Activated T-helper 1 cell treated with anti-CD3 and anti-CD28 coated beads, Interleukin-12 subunit alpha, Interleukin-12 subunit beta, Interleukin-2, Interleukin-4 antibody, amounts not matched to agents 30 ng/mL and 10 ng/mL and 1 ng/mL, durations not matched to agents 14 hours and 24 hours and 36 hours (primary cell): ENCODE results near the gene PIAS4. TPM values are rescaled to one million over a fixed set of nuclear protein-coding genes. Genes with fewer than 3 reads are reported as not detected.

Experiments
- DNase-seq: peaks from one replicate; pipeline ENCODE4 v3.0.0; 2021; ENCODE audit warnings: low spot score
- H3K27ac Mint-ChIP-seq: one replicate; pipeline ENCODE4 v1.8.0; 2021; ENCODE audit warnings: mild to moderate bottlenecking, mixed read lengths
- H3K27me3 Mint-ChIP-seq: one replicate; pipeline ENCODE4 v1.8.0; 2022; ENCODE audit warnings: mild to moderate bottlenecking, moderate library complexity, mixed read lengths; ENCODE audit not compliant: insufficient read depth
- H3K36me3 Mint-ChIP-seq: one replicate; pipeline ENCODE4 v1.8.0; 2021; ENCODE audit warnings: low read depth, mixed read lengths
- H3K4me1 Mint-ChIP-seq: one replicate; pipeline ENCODE4 v1.8.0; 2021; ENCODE audit warnings: low read depth, mixed read lengths
- H3K4me3 Mint-ChIP-seq: one replicate; pipeline ENCODE4 v1.8.0; 2021; ENCODE audit warnings: mild to moderate bottlenecking, moderate library complexity, mixed read lengths
- H3K9me3 Mint-ChIP-seq: one replicate; pipeline ENCODE4 v1.8.0; 2021; ENCODE audit warnings: mixed read lengths
- intact Hi-C: fragments of 100-400 bp; cut with micrococcal nuclease; formaldehyde crosslinking; loops from one replicate; pipeline ENCODE4 v1.15.1; 2024
- total RNA-seq: library from RNA; stranded (reverse); gene quantifications from 2 replicates; pipeline ENCODE4 v1.2.3, GENCODE V29; 2022

The PIAS4 gene
- total RNA-seq, 1 donor from 2014 or later = 41.0 TPM

DNA sequence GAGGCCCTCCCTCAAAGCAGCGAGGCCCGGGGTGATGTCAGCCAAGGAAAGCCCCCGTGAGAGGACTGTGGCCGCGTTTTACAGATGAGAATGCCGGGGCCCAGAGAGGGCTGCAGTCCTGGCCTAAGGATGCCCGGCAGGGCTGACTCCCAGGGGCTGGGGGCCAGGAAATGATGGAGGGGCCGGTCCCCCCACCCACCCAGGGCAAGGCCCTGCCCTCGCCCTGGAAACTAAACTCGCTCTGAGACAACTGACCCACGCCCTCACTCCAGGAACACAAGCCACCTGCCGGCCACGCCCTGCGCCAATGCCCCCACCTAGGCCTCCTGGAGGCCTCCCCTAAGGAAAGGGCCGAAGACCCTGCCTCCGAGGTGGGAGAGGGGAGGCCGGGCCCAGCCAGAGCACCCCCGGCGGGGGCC lies 51.9 kb downstream of the PIAS4 start:
- no peak overlapping the region for H3K27ac Mint-ChIP-seq
- no peaks in the 10 kb centered on the region for H3K4me1 Mint-ChIP-seq
- no peaks in the 10 kb centered on the region for H3K27me3 Mint-ChIP-seq
- intact Hi-C loops = no loop called here
- no peaks in the 10 kb centered on the region for H3K9me3 Mint-ChIP-seq
- no peak for DNase-seq
- H3K36me3 Mint-ChIP-seq = peaks cover 15% of the 10 kb centered on the region
- no peak overlapping the region for H3K4me3 Mint-ChIP-seq

GRCh38 chr19:4059891-4060620 lies 52.5 kb downstream of the PIAS4 start:
- H3K9me3 Mint-ChIP-seq = no peaks in the 10 kb centered on the region
- no peaks in the 10 kb centered on the region for H3K4me1 Mint-ChIP-seq
- peak overlapping the region; percentile 19 for H3K4me3 Mint-ChIP-seq
- H3K36me3 Mint-ChIP-seq = peaks cover 15% of the 10 kb centered on the region
- intact Hi-C loops = no loop called here
- DNase-seq = no peak
- no peaks in the 10 kb centered on the region for H3K27me3 Mint-ChIP-seq
- H3K27ac Mint-ChIP-seq = peak overlapping the region; percentile 44

GRCh38 chr19:4060621-4061177 lies 53.2 kb downstream of the PIAS4 start:
- no peaks in the 10 kb centered on the region for H3K27me3 Mint-ChIP-seq
- H3K36me3 Mint-ChIP-seq = peaks cover 14% of the 10 kb centered on the region
- H3K9me3 Mint-ChIP-seq = no peaks in the 10 kb centered on the region
- no peak for DNase-seq
- H3K27ac Mint-ChIP-seq = no peak overlapping the region
- intact Hi-C loops = no loop called here
- H3K4me3 Mint-ChIP-seq = no peak overlapping the region
- no peaks in the 10 kb centered on the region for H3K4me1 Mint-ChIP-seq

DNA sequence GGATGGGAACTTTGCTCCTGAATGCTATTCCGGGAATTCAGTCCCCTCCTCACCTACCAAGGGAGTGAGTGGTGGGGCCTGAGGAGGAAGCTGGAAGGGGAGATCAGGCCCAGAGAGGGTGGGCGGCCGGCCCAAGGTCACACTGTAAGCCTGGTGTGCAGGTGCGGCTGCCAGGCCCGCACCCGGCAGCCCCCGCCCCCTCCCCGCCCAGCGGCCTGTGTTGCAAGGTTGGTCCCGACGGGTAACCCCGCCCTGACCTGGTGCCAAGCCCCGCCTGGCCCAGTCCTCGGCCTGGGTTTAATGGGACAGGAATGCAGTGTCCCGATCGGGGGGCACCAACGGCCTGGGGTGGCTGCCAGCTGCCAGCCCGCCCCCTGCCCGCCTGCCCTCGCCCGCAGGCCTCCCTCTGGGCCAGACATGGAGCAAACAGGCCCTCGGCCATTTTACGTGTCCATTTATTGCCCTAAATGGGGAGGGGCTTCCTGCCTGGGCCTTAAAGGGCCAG lies 53.7 kb downstream of the PIAS4 start:
- intact Hi-C loops = no loop called here
- no peaks in the 10 kb centered on the region for H3K27me3 Mint-ChIP-seq
- H3K9me3 Mint-ChIP-seq = no peaks in the 10 kb centered on the region
- no peak overlapping the region for H3K4me3 Mint-ChIP-seq
- DNase-seq = no peak
- no peak overlapping the region for H3K27ac Mint-ChIP-seq
- H3K36me3 Mint-ChIP-seq = peaks cover 9% of the 10 kb centered on the region
- H3K4me1 Mint-ChIP-seq = no peaks in the 10 kb centered on the region

DNA sequence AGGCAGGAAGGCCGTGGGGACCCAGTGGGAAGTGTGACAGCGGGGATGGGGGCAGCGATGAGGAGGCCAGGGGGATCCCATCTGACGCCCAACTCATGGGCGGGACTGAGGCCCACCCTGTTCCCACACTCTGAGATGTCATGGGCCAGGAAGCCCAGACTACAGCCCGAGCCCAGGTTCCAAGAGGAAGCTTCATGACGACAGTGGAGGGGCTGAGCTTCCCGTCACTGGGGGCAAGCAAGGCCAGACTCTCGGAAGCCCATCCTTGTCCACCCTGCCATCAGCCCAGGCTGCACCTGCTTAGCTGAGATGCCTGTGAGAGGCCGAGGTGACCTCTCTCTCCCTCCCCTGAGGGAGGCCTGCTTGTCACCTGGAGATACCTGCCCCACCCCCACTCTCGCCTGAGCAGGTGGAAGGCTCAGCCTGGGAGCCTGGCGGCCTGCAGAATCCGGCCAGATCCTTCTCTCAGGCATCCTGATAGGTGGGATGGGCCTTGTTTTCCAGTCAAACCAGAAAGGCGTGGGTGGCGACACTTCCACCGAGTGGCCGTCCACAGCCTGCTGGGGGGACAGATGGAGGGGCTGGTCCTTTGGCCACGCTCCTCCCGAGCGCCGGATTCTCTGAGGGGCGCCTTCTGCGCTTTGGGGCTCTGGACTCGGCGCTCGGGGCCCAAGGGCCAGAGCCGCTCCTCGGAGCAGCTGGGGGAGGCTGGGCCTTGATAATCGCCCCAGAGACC lies 54.3 kb downstream of the PIAS4 start:
- peak overlapping the region; percentile 11 for H3K4me3 Mint-ChIP-seq
- H3K27me3 Mint-ChIP-seq = no peaks in the 10 kb centered on the region
- intact Hi-C loops = no loop called here
- H3K4me1 Mint-ChIP-seq = no peaks in the 10 kb centered on the region
- H3K27ac Mint-ChIP-seq = no peak overlapping the region
- no peak for DNase-seq
- H3K36me3 Mint-ChIP-seq = peaks cover 9% of the 10 kb centered on the region
- H3K9me3 Mint-ChIP-seq = no peaks in the 10 kb centered on the region

DNA sequence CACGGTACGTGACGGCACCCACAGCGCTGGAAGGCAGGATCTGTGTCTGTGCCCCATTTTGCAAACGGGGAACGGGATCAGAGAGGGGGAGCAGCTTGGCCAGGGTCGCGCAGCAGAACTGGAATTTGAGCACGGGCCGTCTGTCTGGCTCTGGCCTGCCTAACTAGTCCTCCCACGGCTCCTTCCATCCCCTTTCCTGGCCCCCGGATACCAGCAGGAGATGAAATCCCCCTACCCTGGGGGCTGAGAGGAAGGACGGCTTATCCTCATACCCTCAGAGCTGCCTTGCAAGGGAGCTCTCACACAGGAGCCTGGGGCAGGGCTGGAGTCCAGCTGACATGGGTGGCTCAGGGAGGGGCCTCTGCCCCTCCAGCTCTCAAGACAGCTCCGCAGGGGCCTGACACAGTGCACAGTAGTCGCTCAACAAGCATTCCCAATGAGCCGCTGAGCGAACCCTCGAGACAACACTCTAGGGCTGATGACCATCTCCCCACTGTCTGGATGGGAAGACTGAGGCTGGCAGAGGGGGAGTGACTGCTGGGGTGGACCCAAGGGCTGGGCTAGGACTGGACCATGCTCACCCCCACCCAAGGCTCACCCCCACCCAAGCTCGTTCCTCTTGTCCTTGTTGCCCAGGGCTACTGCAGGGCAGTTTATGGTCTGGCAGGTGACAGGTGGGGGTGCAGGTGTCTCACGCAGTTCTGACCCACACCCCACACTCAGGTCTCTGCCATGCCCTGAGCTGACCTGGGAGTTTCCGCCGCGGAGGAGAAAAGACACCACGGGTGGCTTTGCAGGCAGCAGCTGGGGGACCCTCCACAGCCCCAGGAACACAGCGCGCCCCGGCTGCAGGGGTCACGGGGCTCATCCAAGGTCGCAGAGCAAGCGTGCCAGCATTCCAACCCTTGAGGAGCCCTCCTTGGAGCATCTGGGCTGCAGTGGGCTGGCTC lies 55.2 kb downstream of the PIAS4 start:
- DNase-seq = no peak
- H3K4me1 Mint-ChIP-seq = no peaks in the 10 kb centered on the region

GRCh38 chr19:4063369-4064148 lies 56.0 kb downstream of the PIAS4 start:
- H3K4me1 Mint-ChIP-seq = peaks cover 6% of the 10 kb centered on the region

More for the DNA sequence above, 55.2 kb downstream of the PIAS4 start:
- H3K27ac Mint-ChIP-seq = no peak overlapping the region
- H3K36me3 Mint-ChIP-seq = peaks cover 5% of the 10 kb centered on the region
- intact Hi-C loops = no loop called here
- no peaks in the 10 kb centered on the region for H3K9me3 Mint-ChIP-seq
- peak overlapping the region; percentile 39 for H3K4me3 Mint-ChIP-seq
- H3K27me3 Mint-ChIP-seq = no peaks in the 10 kb centered on the region

GRCh38 chr19:4064149-4064495 lies 56.6 kb downstream of the PIAS4 start:
- intact Hi-C loops = no loop called here
- DNase-seq = no peak
- peak overlapping the region; percentile 84 for H3K27ac Mint-ChIP-seq

More at GRCh38 chr19:4063369-4064148, 56.0 kb downstream of the PIAS4 start:
- no peak for DNase-seq
- H3K4me3 Mint-ChIP-seq = peak overlapping the region; percentile 87
- intact Hi-C loops = no loop called here
- H3K9me3 Mint-ChIP-seq = no peaks in the 10 kb centered on the region
- H3K27me3 Mint-ChIP-seq = no peaks in the 10 kb centered on the region
- H3K36me3 Mint-ChIP-seq = peaks cover 4% of the 10 kb centered on the region
- H3K27ac Mint-ChIP-seq = peak overlapping the region; percentile 84

GRCh38 chr19:4064496-4065260 lies 57.1 kb downstream of the PIAS4 start:
- intact Hi-C loops = loop anchor here (5.0 kb wide), 2 partner anchors 338 to 408 kb away; partner anchors contain the start of genes CHAF1A, HDGFL2 and SH3GL1
- H3K27ac Mint-ChIP-seq = no peak overlapping the region

More at GRCh38 chr19:4064149-4064495, 56.6 kb downstream of the PIAS4 start:
- H3K27me3 Mint-ChIP-seq = no peaks in the 10 kb centered on the region
- no peaks in the 10 kb centered on the region for H3K9me3 Mint-ChIP-seq
- H3K4me1 Mint-ChIP-seq = peaks cover 9% of the 10 kb centered on the region
- H3K4me3 Mint-ChIP-seq = peak overlapping the region; percentile 87
- H3K36me3 Mint-ChIP-seq = peaks cover 4% of the 10 kb centered on the region

DNA sequence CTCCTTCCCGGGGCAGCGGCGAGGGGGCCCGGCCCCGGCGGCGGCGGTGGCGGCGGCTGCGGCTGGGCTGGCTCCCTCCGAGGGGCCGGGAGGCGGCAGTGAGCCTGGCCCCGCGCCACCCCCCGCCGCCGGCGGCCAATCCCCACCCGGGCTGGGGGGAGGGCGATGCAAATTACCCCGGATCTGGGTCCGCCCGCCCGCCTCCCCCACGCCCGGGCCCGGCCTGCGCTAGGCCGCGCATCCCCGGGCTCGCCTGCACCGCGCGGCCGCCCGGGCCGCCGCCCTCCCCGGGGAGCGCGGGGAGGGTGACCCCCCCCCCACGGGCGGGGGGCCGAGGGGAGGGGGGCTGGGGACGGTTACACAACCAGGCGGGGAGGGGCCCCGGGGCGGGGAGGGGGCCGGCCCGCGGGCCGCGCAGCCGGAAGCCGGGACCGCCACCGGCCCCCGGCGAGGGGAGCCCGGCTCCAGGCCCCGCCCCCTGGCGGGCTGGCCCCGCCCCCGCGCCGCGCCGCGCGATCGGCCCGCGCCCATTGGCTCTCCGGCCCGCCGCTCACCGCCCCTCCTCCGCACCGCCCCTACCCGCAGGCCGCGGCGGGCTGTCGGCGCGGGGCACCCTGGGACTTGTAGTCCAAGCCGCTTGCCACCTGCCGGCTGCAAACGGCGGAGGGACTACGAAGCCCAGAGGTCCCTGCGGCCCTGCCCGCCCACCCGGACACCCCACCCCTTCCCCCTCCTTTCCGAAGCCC lies 58.1 kb downstream of the PIAS4 start:
- no peaks in the 10 kb centered on the region for H3K27me3 Mint-ChIP-seq
- peaks cover 4% of the 10 kb centered on the region for H3K36me3 Mint-ChIP-seq
- H3K4me1 Mint-ChIP-seq = peaks cover 16% of the 10 kb centered on the region
- peak; percentile 97 for DNase-seq
- H3K9me3 Mint-ChIP-seq = no peaks in the 10 kb centered on the region
- peak overlapping the region; percentile 64 for H3K4me3 Mint-ChIP-seq
- H3K27ac Mint-ChIP-seq = no peak overlapping the region
- intact Hi-C loops = loop anchor here (1.0 to 5.0 kb wide), 12 partner anchors 10 to 407 kb away; partner anchors contain the start of genes ANKRD24, CHAF1A, EEF2 and HDGFL2

More at GRCh38 chr19:4064496-4065260, 57.1 kb downstream of the PIAS4 start:
- DNase-seq = no peak
- Mint-ChIP-seq H3K4me1 (peaks cover 15% of the 10 kb centered on the region), H3K4me3 (peak overlapping the region; percentile 87), H3K36me3 (peaks cover 4% of the 10 kb centered on the region), H3K9me3 (no peaks in the 10 kb centered on the region), H3K27me3 (no peaks in the 10 kb centered on the region)
